Measurements from ENCODE around the gene RPS6KA2.

GRCh38 chr6:166507809-166508564 lies 119.1 kb downstream of the RPS6KA2 start:
- TF ChIP-seq CTCF (optimal IDR thresholded peaks at IDR 0.05 in 1 of 3, IDR thresholded peaks at IDR 0.05 in 1 of 3, conservative IDR thresholded peaks at IDR 0.05 in 1 of 3; ENCODE audit: extremely low read depth in 1 of 3, insufficient read depth in 2 of 3, low read length in 3 of 3) (no peak), EZH2 (IDR thresholded peaks at IDR 0.05; ENCODE audit: low read length) (no peak)
